Activated B cell treated with CpG ODN at 0.5 μM for 24 hours (primary cell): Measurements from ENCODE around the gene CTNND2. TPM values are rescaled to one million over a fixed set of nuclear protein-coding genes. Genes with fewer than 3 reads are reported as not detected.

ENCODE experiments used
- ATAC-seq: fragments of 200-7000 bp; cut with Tn5 transposase; one replicate; pipeline ENCODE4 v1.10.0; 2021; ENCODE audit warnings: low read depth, mild to moderate bottlenecking, moderate library complexity
- CTCF ChIA-PET: fragments of 350-600 bp; sonication (Branson Sonifier 250); formaldehyde crosslinking; loops from one replicate; lab custom pipeline; 2021; ENCODE audit warnings: antibody characterized with exemption; lab: Charles Lee
- POLR2A ChIA-PET: fragments of 350-600 bp; sonication (Branson Sonifier 250); formaldehyde crosslinking; loops from one replicate; lab custom pipeline; 2021; ENCODE audit warnings: antibody characterized with exemption; lab: Charles Lee
- DNase-seq: peaks from one replicate; pipeline ENCODE4 v3.0.0; 2022
- H3K27ac Mint-ChIP-seq: one replicate; pipeline ENCODE4 v1.8.0; 2020; ENCODE audit warnings: mixed read lengths
- H3K27me3 Mint-ChIP-seq: one replicate; pipeline ENCODE4 v1.8.0; 2021; ENCODE audit warnings: mixed read lengths
- H3K36me3 Mint-ChIP-seq: one replicate; pipeline ENCODE4 v1.8.0; 2021; ENCODE audit warnings: low read depth, mixed read lengths
- H3K4me1 Mint-ChIP-seq: one replicate; pipeline ENCODE4 v1.8.0; 2021; ENCODE audit warnings: mixed read lengths
- H3K4me3 Mint-ChIP-seq: one replicate; pipeline ENCODE4 v1.8.0; 2020; ENCODE audit warnings: mild to moderate bottlenecking, mixed read lengths
- H3K9me3 Mint-ChIP-seq: one replicate; pipeline ENCODE4 v1.8.0; 2020; ENCODE audit warnings: mixed read lengths
- CTCF ChIP-seq: fragments of 200-600 bp; IDR thresholded peaks from one replicate; pipeline ENCODE4 v1.8.0; 2022; ENCODE audit warnings: antibody characterized with exemption, mild to moderate bottlenecking
- intact Hi-C: fragments of 100-400 bp; cut with micrococcal nuclease; formaldehyde crosslinking; loops from one replicate; pipeline ENCODE4 v1.15.1; 2024
- total RNA-seq: library from RNA; stranded (reverse); gene quantifications from 2 replicates; pipeline ENCODE4 v1.2.3, GENCODE V29; 2022

The CTNND2 gene
- total RNA-seq, 1 donor from 2014 or later, result not detected

- ATAC-seq, result no peak
- intact Hi-C loops, result no loop called here
- Mint-ChIP-seq H3K27ac (no peak overlapping the region), H3K36me3 (no peaks in the 10 kb centered on the region), H3K27me3 (peaks cover 20% of the 10 kb centered on the region), H3K9me3 (no peaks in the 10 kb centered on the region), H3K4me1 (no peaks in the 10 kb centered on the region), H3K4me3 (no peak overlapping the region)
- CTCF ChIA-PET, result no interaction called here
- TF ChIP-seq CTCF, result no peak
- POLR2A ChIA-PET, result no interaction called here
- DNase-seq, result no peak
Observed at GRCh38 chr5:10994091-10994986, 909.9 kb downstream of the CTNND2 start.

- Mint-ChIP-seq H3K4me3 (no peak overlapping the region), H3K27ac (no peak overlapping the region), H3K9me3 (no peaks in the 10 kb centered on the region), H3K4me1 (peaks cover 5% of the 10 kb centered on the region), H3K36me3 (no peaks in the 10 kb centered on the region), H3K27me3 (peaks cover 39% of the 10 kb centered on the region)
- intact Hi-C loops, result no loop called here
- no peak for DNase-seq
- ChIA-PET POLR2A (no interaction called here), CTCF (no interaction called here)
- no peak for TF ChIP-seq CTCF
- ATAC-seq, result no peak
Observed at GRCh38 chr5:10990634-10991033, 913.6 kb downstream of the CTNND2 start.

DNA sequence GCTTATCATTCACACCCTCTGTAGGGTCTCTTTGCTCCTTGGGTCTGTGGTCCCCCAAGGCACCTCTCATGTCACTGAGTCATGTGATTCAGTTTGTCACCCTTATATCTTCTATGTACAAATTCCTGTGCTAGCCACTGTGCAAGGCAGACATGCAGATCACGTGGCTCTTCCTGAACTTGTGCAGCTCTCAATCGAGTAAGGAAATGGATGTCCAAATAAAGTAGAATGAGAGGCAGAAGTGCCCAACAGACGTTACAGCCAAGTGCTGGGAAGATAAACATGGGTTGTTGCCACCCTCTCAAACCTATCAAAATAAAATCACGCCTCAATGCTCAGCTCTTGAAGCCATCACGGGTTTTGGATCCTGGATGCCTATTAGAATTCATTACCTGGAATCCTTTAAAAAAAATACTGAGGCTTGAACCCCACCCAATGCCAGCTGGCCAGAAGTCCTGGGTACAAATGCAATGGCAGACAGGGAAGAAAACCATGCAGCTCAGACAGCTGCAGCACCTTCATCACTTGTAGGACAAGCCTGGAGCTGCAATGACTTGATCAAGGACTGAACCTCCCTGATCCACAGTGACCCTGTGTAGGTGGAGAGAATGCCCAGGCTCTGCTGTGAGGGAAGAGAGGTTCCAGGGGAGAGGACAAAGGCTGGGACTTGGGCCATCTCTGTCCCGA, 914.5 kb downstream of the CTNND2 start:
- no peak overlapping the region for H3K4me3 Mint-ChIP-seq
- intact Hi-C loops, result loop anchor here (10.0 kb wide), 1 partner anchor 195 kb away; no protein-coding TSS in a partner anchor
- CTCF ChIA-PET, result no interaction called here

DNA sequence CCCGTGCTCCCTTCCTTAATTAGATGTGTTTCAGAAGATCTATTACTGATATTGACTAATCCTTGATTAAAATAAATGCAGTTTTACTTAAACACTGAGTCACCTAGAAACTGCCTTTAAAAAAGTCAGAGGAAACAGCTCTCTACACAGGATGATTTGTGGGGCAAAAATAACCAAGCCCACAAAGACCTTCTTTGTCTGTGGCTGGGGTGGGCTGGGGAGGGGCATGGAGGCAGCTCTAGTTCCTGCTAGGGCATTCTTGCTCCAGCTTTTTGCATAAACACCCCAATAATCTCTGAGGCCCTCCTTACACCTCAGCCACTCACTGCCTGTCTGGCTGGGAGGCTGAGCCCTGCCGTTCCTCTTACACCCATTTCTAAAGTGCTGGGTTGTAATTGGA, 915.6 kb downstream of the CTNND2 start:
- Mint-ChIP-seq H3K36me3 (no peaks in the 10 kb centered on the region), H3K4me3 (no peak overlapping the region), H3K4me1 (peaks cover 5% of the 10 kb centered on the region), H3K27me3 (peaks cover 36% of the 10 kb centered on the region), H3K9me3 (no peaks in the 10 kb centered on the region), H3K27ac (no peak overlapping the region)
- ChIA-PET CTCF (interaction anchor here (0.6 kb wide), 1 partner anchor 359 kb away, joined by 3 read pairs; no protein-coding TSS in a partner anchor), POLR2A (no interaction called here)
- TF ChIP-seq CTCF, result no peak
- intact Hi-C loops, result loop anchor here (10.0 kb wide), 1 partner anchor 196 kb away; no protein-coding TSS in a partner anchor
- DNase-seq (no peak), ATAC-seq (no peak)

More for the DNA sequence above, 914.5 kb downstream of the CTNND2 start:
- no peak for DNase-seq
- no peaks in the 10 kb centered on the region for H3K9me3 Mint-ChIP-seq
- no peak overlapping the region for H3K27ac Mint-ChIP-seq
- H3K4me1 Mint-ChIP-seq, result peaks cover 5% of the 10 kb centered on the region
- POLR2A ChIA-PET, result no interaction called here
- TF ChIP-seq CTCF, result no peak
- no peaks in the 10 kb centered on the region for H3K36me3 Mint-ChIP-seq
- peaks cover 36% of the 10 kb centered on the region for H3K27me3 Mint-ChIP-seq
- no peak for ATAC-seq
